B cell (primary cell): Measurements from ENCODE around the gene CALN1. TPM values are rescaled to one million over a fixed set of nuclear protein-coding genes. Genes with fewer than 3 reads are reported as not detected.

ENCODE experiments used
- ATAC-seq: fragments of 200-7000 bp; cut with Tn5 transposase; one replicate; pipeline ENCODE4 v1.10.0; 2021; ENCODE audit warnings: low read depth, mild to moderate bottlenecking, moderate number of reproducible peaks, moderate library complexity
- CTCF ChIA-PET: fragments of 350-600 bp; sonication (Branson Sonifier 250); formaldehyde crosslinking; loops from one replicate; lab custom pipeline; 2021; ENCODE audit warnings: antibody characterized with exemption, inconsistent platforms; lab: Charles Lee
- POLR2A ChIA-PET: fragments of 350-600 bp; sonication (Branson Sonifier 250); formaldehyde crosslinking; loops from one replicate; lab custom pipeline; 2021; ENCODE audit warnings: antibody characterized with exemption; lab: Charles Lee
- DNase-seq: peaks from one replicate; pipeline ENCODE4 v3.0.0; 2013
- H2AFZ ChIP-seq: 2 replicates; pipeline ENCODE4 v1.6.1; 2012; ENCODE audit warnings: mild to moderate bottlenecking, low read depth, low read length; ENCODE audit not compliant: insufficient read depth, poor library complexity, severe bottlenecking
- H3K27ac ChIP-seq, 2 donors: 1 replicate in 1 of 2; 2 replicates in 1 of 2; pipeline ENCODE4 v1.5.1; 2012 to 2013; ENCODE audit warnings: low read length in 2 of 2, mild to moderate bottlenecking in 2 of 2, moderate library complexity in 1 of 2
- H3K27me3 ChIP-seq, 4 experiments: fragments of 200-600 bp in 1 of 4; sonication (generic) in 1 of 4; replicated peaks in 1 of 4; 1 replicate in 2 of 4; 2 replicates in 2 of 4; pipeline versions ENCODE4 v1.6.1 to v1.7.0; 2013 to 2016; ENCODE audit warnings: low read length in 3 of 4, mild to moderate bottlenecking in 2 of 4, mixed read lengths in 1 of 4, moderate library complexity in 1 of 4; ENCODE audit not compliant: insufficient read depth in 4 of 4, control insufficient read depth in 3 of 4; ENCODE audit errors: control extremely low read depth in 1 of 4
- H3K36me3 ChIP-seq, 2 experiments: replicated peaks in 1 of 2; 1 replicate in 1 of 2; 2 replicates in 1 of 2; pipeline versions ENCODE4 v1.6.1 to v1.7.1; 2013; ENCODE audit warnings: low read length in 1 of 2; ENCODE audit not compliant: insufficient read depth in 2 of 2, control insufficient read depth in 1 of 2; ENCODE audit errors: control extremely low read depth in 1 of 2, extremely low read depth in 1 of 2
- H3K4me1 ChIP-seq, 2 donors: fragments of 200-600 bp in 1 of 2; sonication (generic) in 1 of 2; 1 replicate in 1 of 2; 2 replicates in 1 of 2; pipeline versions ENCODE4 v1.5.1 to v1.6.1; 2013 to 2017; ENCODE audit warnings: low read length in 2 of 2; ENCODE audit not compliant: control insufficient read depth in 2 of 2, insufficient read depth in 2 of 2
- H3K4me2 ChIP-seq: replicated peaks from 2 replicates; pipeline ENCODE3; 2012; ENCODE audit warnings: mild to moderate bottlenecking, low read depth, low read length; ENCODE audit not compliant: poor library complexity, severe bottlenecking
- H3K4me3 ChIP-seq, 5 experiments: fragments of 200-600 bp in 1 of 5; sonication (generic) in 1 of 5; 1 replicate in 3 of 5; 2 replicates in 2 of 5; pipeline versions ENCODE4 v1.5.1 to v1.7.0; 2011 to 2016; ENCODE audit warnings: low read length in 4 of 5, mild to moderate bottlenecking in 4 of 5, low read depth in 2 of 5, control low read depth in 1 of 5, moderate library complexity in 1 of 5; ENCODE audit not compliant: insufficient read depth in 1 of 5; ENCODE audit errors: control extremely low read depth in 1 of 5, extremely low read depth in 1 of 5
- H3K79me2 ChIP-seq: fragments of 200-600 bp; sonication (generic); one replicate; pipeline ENCODE4 v1.6.0; 2016; ENCODE audit warnings: low read length; ENCODE audit not compliant: control insufficient read depth, insufficient read depth
- H3K9ac ChIP-seq: fragments of 200-600 bp; sonication (generic); 2 replicates; pipeline ENCODE4 v1.6.1; 2017; ENCODE audit warnings: mild to moderate bottlenecking, low read length, moderate library complexity
- H3K9me3 ChIP-seq, 3 donors: one replicate each; pipeline versions ENCODE4 v1.6.1 to v1.7.1; 2013; ENCODE audit warnings: low read length in 2 of 3; ENCODE audit not compliant: control insufficient read depth in 2 of 3, insufficient read depth in 1 of 3; ENCODE audit errors: control extremely low read depth in 1 of 3
- H4K20me1 ChIP-seq: 2 replicates; pipeline ENCODE4 v1.6.0; 2012; ENCODE audit warnings: mild to moderate bottlenecking, low read length; ENCODE audit not compliant: insufficient read depth, control insufficient read depth, poor library complexity, severe bottlenecking
- H3K27ac Mint-ChIP-seq: one replicate; pipeline ENCODE4 v1.8.0; 2021; ENCODE audit warnings: mixed read lengths
- H3K27me3 Mint-ChIP-seq: one replicate; pipeline ENCODE4 v1.8.0; 2021; ENCODE audit warnings: mixed read lengths
- H3K4me1 Mint-ChIP-seq: one replicate; pipeline ENCODE4 v1.8.0; 2021; ENCODE audit warnings: mixed read lengths
- H3K4me3 Mint-ChIP-seq: one replicate; pipeline ENCODE4 v1.8.0; 2021; ENCODE audit warnings: mixed read lengths
- H3K9me3 Mint-ChIP-seq: one replicate; pipeline ENCODE4 v1.8.0; 2022; ENCODE audit warnings: mixed read lengths; ENCODE audit not compliant: insufficient read depth
- EZH2 ChIP-seq: IDR thresholded peaks from 2 replicates; pipeline ENCODE4 v1.6.1; 2012; ENCODE audit warnings: borderline replicate concordance, low read depth, mild to moderate bottlenecking, moderate library complexity, low read length; ENCODE audit not compliant: insufficient read depth, poor library complexity, severe bottlenecking
- WGBS: methylation state at CpG from one replicate; pipeline ENCODE4 v1.1.5; 2013; ENCODE audit warnings: missing lambda C conversion rate; ENCODE audit not compliant: insufficient coverage; 5-methylcytosine and 5-hydroxymethylcytosine counted together
- intact Hi-C: fragments of 100-400 bp; cut with micrococcal nuclease; formaldehyde crosslinking; loops from one replicate; pipeline ENCODE4 v1.10.0; 2022
- polyA plus RNA-seq: library from polyadenylated mRNA; depleted of rRNA; stranded (reverse); fragments of >200 nt; gene quantifications from 2 replicates; pipeline ENCODE4 v1.2.3, GENCODE V29; 2012
- total RNA-seq, 2 donors: library from RNA; stranded (reverse); fragments of 120-200 nt in 1 of 2; gene quantifications; 1 replicate in 1 of 2; 2 replicates in 1 of 2; pipeline versions ENCODE4 v1.2.3 to v1.2.4, GENCODE V29; 2013 to 2022
- TF ChIP-seq, protein P1 (sequence below): fragments of 200-600 bp; IDR thresholded peaks from one replicate; pipeline ENCODE4 v1.8.0; 2022; ENCODE audit warnings: antibody characterized with exemption, mild to moderate bottlenecking

Gene CALN1
- total and polyA plus RNA-seq, 2 donors (not counting 1 experiment from before 2014, with no cell fraction given) = not detected

DNA sequence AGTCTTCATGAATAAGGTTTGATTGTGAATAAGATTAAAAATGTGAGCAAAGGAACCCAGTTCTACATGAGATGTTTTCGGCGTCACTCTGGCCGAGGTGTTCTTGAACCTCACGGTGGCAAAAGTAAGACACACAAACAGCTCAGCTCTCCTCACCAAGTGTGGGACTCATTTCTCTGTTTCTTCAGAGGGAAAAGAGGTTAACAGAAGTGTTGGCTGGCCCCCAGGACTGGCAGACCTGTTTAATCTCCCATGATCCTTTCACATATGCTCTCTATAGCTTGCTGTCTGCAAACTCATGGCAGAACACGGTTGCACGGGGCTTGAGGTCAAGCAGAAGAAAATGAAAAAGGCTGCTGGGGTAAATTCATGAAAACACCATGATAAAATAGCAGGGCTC is 394.4 kb downstream of the CALN1 start:
- H3K4me3 ChIP-seq = no peak overlapping the region
- no peaks in the 10 kb centered on the region for H3K36me3 ChIP-seq
- ChIA-PET POLR2A (no interaction called here), CTCF (no interaction called here)
- Mint-ChIP-seq H3K9me3 (peaks cover 1% of the 10 kb centered on the region), H3K27me3 (no peaks in the 10 kb centered on the region), H3K27ac (no peak overlapping the region), H3K4me3 (no peak overlapping the region), H3K4me1 (no peaks in the 10 kb centered on the region)
- WGBS = 85% methylated on average over 3 of the region's 6 CpGs
- no peaks in the 10 kb centered on the region for H3K4me1 ChIP-seq
- TF ChIP-seq, protein P1, sequence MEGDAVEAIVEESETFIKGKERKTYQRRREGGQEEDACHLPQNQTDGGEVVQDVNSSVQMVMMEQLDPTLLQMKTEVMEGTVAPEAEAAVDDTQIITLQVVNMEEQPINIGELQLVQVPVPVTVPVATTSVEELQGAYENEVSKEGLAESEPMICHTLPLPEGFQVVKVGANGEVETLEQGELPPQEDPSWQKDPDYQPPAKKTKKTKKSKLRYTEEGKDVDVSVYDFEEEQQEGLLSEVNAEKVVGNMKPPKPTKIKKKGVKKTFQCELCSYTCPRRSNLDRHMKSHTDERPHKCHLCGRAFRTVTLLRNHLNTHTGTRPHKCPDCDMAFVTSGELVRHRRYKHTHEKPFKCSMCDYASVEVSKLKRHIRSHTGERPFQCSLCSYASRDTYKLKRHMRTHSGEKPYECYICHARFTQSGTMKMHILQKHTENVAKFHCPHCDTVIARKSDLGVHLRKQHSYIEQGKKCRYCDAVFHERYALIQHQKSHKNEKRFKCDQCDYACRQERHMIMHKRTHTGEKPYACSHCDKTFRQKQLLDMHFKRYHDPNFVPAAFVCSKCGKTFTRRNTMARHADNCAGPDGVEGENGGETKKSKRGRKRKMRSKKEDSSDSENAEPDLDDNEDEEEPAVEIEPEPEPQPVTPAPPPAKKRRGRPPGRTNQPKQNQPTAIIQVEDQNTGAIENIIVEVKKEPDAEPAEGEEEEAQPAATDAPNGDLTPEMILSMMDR = no peak
- TF ChIP-seq EZH2 = no peak
- DNase-seq (no peak), ATAC-seq (no peak)
- peaks cover 0 to 6% (median 0%) of the 10 kb centered on the region in 3 donors for H3K9me3 ChIP-seq
- no peak overlapping the region for H2AFZ ChIP-seq
- no peaks in the 10 kb centered on the region for H4K20me1 ChIP-seq
- no peak overlapping the region for H3K4me2 ChIP-seq
- no peaks in the 10 kb centered on the region for H3K79me2 ChIP-seq
- no peaks in the 10 kb centered on the region for H3K27me3 ChIP-seq
- intact Hi-C loops = no loop called here
- H3K9ac ChIP-seq = no peak overlapping the region
- H3K27ac ChIP-seq = no peak overlapping the region

GRCh38 chr7:72016574-72016973 is 395.6 kb downstream of the CALN1 start:
- Histone ChIP-seq H4K20me1 (no peaks in the 10 kb centered on the region), H3K4me2 (no peak overlapping the region), H2AFZ (no peak overlapping the region), H3K9me3 (peaks cover 0 to 6% (median 0%) of the 10 kb centered on the region in 3 donors), H3K4me3 (no peak overlapping the region), H3K36me3 (no peaks in the 10 kb centered on the region), H3K79me2 (no peaks in the 10 kb centered on the region), H3K27me3 (no peaks in the 10 kb centered on the region), H3K4me1 (no peaks in the 10 kb centered on the region), H3K9ac (no peak overlapping the region), H3K27ac (no peak overlapping the region)
- no peak for ATAC-seq
- Mint-ChIP-seq H3K9me3 (peaks cover 1% of the 10 kb centered on the region), H3K27me3 (no peaks in the 10 kb centered on the region), H3K4me1 (no peaks in the 10 kb centered on the region), H3K4me3 (no peak overlapping the region), H3K27ac (no peak overlapping the region)
- TF ChIP-seq, protein P1 = no peak
- no peak for TF ChIP-seq EZH2
- intact Hi-C loops = no loop called here
- POLR2A ChIA-PET = no interaction called here
- CTCF ChIA-PET = no interaction called here
- no peak for DNase-seq
- WGBS = 100% methylated on average over 1 of the region's 3 CpGs
